ENCODE results near the gene TRERF1. TPM values are rescaled to one million over a fixed set of nuclear protein-coding genes. Genes with fewer than 3 reads are reported as not detected.
"Not testable (repeated sequence)": the region's sequence is repeated elsewhere in the genome, so short reads cannot be mapped to it uniquely, and the experiment has no call there.

The TRERF1 gene
- total RNA-seq, 1 donor from 2014 or later = 47.9 TPM

GRCh38 chr6:42192385-42192784 is 259.3 kb downstream of the TRERF1 start:
- H3K36me3 Mint-ChIP-seq (ENCODE audit: low read depth); intact Hi-C loops (cut with micrococcal nuclease): not testable (repeated sequence)

DNA sequence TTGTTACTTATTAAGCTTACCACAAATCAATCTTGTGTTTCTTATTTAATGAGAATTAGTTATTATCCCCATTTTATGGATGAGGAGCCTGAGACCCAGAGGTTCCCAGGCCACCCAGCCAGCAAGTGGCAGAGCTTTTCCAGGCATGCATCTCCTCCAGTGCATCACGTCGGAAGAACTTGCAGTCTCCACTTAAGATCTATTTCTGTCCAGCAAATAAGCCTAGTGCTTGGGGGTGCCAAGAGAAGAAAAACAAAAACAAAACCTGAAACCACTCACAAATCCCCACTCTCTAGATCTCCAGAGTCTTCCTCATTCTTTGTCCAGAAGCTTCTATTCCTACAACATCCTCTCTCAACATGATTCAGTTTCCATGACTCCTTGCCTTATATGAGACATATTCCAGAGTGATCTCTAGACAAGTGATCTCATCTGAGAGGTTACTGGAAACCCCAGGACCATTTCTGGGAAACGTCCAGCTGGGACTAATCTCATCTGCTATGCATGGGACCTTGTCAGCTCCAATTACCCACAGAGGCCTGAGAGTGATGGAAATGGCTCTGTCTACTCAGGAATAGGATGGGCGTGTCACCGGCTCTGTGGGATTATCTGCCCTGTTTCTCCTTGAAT is 261.1 kb downstream of the TRERF1 start:
- no peaks in the 10 kb centered on the region for H3K9me3 Mint-ChIP-seq
- H3K27me3 Mint-ChIP-seq (ENCODE audit: insufficient read depth) = peaks cover 3% of the 10 kb centered on the region
- intact Hi-C loops (cut with micrococcal nuclease) = no loop called here
- H3K36me3 Mint-ChIP-seq (ENCODE audit: low read depth) = no peaks in the 10 kb centered on the region
- no peak for DNase-seq (ENCODE audit: low spot score)
- no peak overlapping the region for H3K4me3 Mint-ChIP-seq
- H3K27ac Mint-ChIP-seq = no peak overlapping the region
- no peaks in the 10 kb centered on the region for H3K4me1 Mint-ChIP-seq (ENCODE audit: low read depth)

More at GRCh38 chr6:42192385-42192784, 259.3 kb downstream of the TRERF1 start:
- not testable (repeated sequence) for H3K27ac Mint-ChIP-seq; H3K4me1 Mint-ChIP-seq (ENCODE audit: low read depth); H3K27me3 Mint-ChIP-seq (ENCODE audit: insufficient read depth); H3K9me3 Mint-ChIP-seq; H3K4me3 Mint-ChIP-seq; DNase-seq (ENCODE audit: low spot score)

GRCh38 chr6:42188406-42188805 is 263.3 kb downstream of the TRERF1 start:
- Mint-ChIP-seq H3K9me3 (no peaks in the 10 kb centered on the region), H3K36me3 (ENCODE audit: low read depth) (no peaks in the 10 kb centered on the region), H3K27ac (no peak overlapping the region), H3K4me1 (ENCODE audit: low read depth) (no peaks in the 10 kb centered on the region), H3K27me3 (ENCODE audit: insufficient read depth) (peaks cover 3% of the 10 kb centered on the region), H3K4me3 (no peak overlapping the region)
- DNase-seq (ENCODE audit: low spot score) = no peak
- intact Hi-C loops (cut with micrococcal nuclease) = no loop called here

GRCh38 chr6:42185597-42185996 is 266.1 kb downstream of the TRERF1 start:
- DNase-seq (ENCODE audit: low spot score) = no peak
- no peak overlapping the region for H3K27ac Mint-ChIP-seq
- no peaks in the 10 kb centered on the region for H3K36me3 Mint-ChIP-seq (ENCODE audit: low read depth)
- H3K27me3 Mint-ChIP-seq (ENCODE audit: insufficient read depth) = peaks cover 3% of the 10 kb centered on the region
- H3K9me3 Mint-ChIP-seq = no peaks in the 10 kb centered on the region
- H3K4me3 Mint-ChIP-seq = no peak overlapping the region
- intact Hi-C loops (cut with micrococcal nuclease) = no loop called here
- H3K4me1 Mint-ChIP-seq (ENCODE audit: low read depth) = no peaks in the 10 kb centered on the region

DNA sequence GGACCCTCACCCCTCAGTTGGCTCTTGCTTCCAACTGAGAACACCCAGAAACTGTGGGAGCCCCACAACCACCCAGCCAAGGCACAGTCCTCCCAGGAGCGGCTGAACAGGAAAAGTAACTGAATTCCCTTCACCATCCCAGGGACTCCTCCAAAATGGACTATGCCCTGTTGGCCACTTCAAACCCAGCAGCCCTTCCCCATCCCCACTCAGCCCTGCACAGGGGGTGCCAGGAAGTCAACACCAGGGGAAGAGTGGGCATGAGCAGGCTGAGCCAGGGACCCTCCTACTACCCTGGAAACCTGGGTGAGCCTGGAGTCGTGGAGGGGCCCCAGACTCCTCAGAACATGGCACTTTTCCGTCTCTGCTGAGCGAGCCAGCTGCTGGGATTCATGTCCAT is 267.3 kb downstream of the TRERF1 start:
- Mint-ChIP-seq H3K9me3 (no peaks in the 10 kb centered on the region), H3K36me3 (ENCODE audit: low read depth) (no peaks in the 10 kb centered on the region), H3K4me3 (no peak overlapping the region), H3K27me3 (ENCODE audit: insufficient read depth) (peaks cover 3% of the 10 kb centered on the region), H3K4me1 (ENCODE audit: low read depth) (peaks cover 7% of the 10 kb centered on the region), H3K27ac (no peak overlapping the region)
- intact Hi-C loops (cut with micrococcal nuclease) = no loop called here
- no peak for DNase-seq (ENCODE audit: low spot score)

GRCh38 chr6:42182101-42182500 is 269.6 kb downstream of the TRERF1 start:
- intact Hi-C loops (cut with micrococcal nuclease) = no loop called here
- peaks cover 8% of the 10 kb centered on the region for H3K4me1 Mint-ChIP-seq (ENCODE audit: low read depth)
- no peak overlapping the region for H3K4me3 Mint-ChIP-seq
- no peaks in the 10 kb centered on the region for H3K9me3 Mint-ChIP-seq
- no peak overlapping the region for H3K27ac Mint-ChIP-seq
- DNase-seq (ENCODE audit: low spot score) = no peak
- H3K36me3 Mint-ChIP-seq (ENCODE audit: low read depth) = no peaks in the 10 kb centered on the region
- peaks cover 3% of the 10 kb centered on the region for H3K27me3 Mint-ChIP-seq (ENCODE audit: insufficient read depth)

- Mint-ChIP-seq H3K9me3 (no peaks in the 10 kb centered on the region), H3K27ac (no peak overlapping the region), H3K4me3 (no peak overlapping the region), H3K4me1 (ENCODE audit: low read depth) (peaks cover 8% of the 10 kb centered on the region), H3K27me3 (ENCODE audit: insufficient read depth) (peaks cover 3% of the 10 kb centered on the region), H3K36me3 (ENCODE audit: low read depth) (no peaks in the 10 kb centered on the region)
- intact Hi-C loops (cut with micrococcal nuclease) = no loop called here
- DNase-seq (ENCODE audit: low spot score) = no peak
Measured at GRCh38 chr6:42179945-42180313, 271.8 kb downstream of the TRERF1 start.

- Mint-ChIP-seq H3K4me3 (no peak overlapping the region), H3K27ac (no peak overlapping the region), H3K9me3 (no peaks in the 10 kb centered on the region), H3K27me3 (ENCODE audit: insufficient read depth) (peaks cover 3% of the 10 kb centered on the region), H3K36me3 (ENCODE audit: low read depth) (no peaks in the 10 kb centered on the region), H3K4me1 (ENCODE audit: low read depth) (peaks cover 8% of the 10 kb centered on the region)
- no peak for DNase-seq (ENCODE audit: low spot score)
- intact Hi-C loops (cut with micrococcal nuclease) = no loop called here
Measured at GRCh38 chr6:42179261-42179944, 272.3 kb downstream of the TRERF1 start.

- no peak overlapping the region for H3K27ac Mint-ChIP-seq
- no peak overlapping the region for H3K4me3 Mint-ChIP-seq
- H3K4me1 Mint-ChIP-seq (ENCODE audit: low read depth) = peaks cover 8% of the 10 kb centered on the region
- no peaks in the 10 kb centered on the region for H3K36me3 Mint-ChIP-seq (ENCODE audit: low read depth)
- DNase-seq (ENCODE audit: low spot score) = no peak
- H3K9me3 Mint-ChIP-seq = no peaks in the 10 kb centered on the region
- H3K27me3 Mint-ChIP-seq (ENCODE audit: insufficient read depth) = peaks cover 3% of the 10 kb centered on the region
- intact Hi-C loops (cut with micrococcal nuclease) = no loop called here
Measured at GRCh38 chr6:42177514-42178364, 274.0 kb downstream of the TRERF1 start.

DNA sequence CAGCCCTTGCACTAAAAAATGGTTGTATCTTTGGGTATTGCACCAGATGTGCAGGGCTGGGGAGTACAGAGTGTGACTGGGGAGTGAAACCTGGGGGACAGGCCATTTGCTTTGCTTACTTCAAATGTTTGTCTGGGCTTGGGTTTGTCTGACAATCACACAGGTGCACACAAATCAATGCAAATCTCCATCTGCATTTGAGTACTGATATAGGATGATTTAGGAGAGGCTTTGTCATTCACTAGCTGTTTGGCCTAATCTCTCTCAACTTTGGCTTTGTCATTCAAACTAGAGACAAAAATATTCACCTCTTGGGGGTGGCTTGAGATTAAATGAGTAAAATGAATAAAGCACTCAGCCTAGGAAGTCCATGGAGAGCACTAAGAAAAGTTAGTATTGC is 274.7 kb downstream of the TRERF1 start:
- H3K36me3 Mint-ChIP-seq (ENCODE audit: low read depth) = no peaks in the 10 kb centered on the region
- no peak overlapping the region for H3K27ac Mint-ChIP-seq
- peaks cover 3% of the 10 kb centered on the region for H3K27me3 Mint-ChIP-seq (ENCODE audit: insufficient read depth)
- H3K4me3 Mint-ChIP-seq = no peak overlapping the region
- H3K9me3 Mint-ChIP-seq = no peaks in the 10 kb centered on the region
- DNase-seq (ENCODE audit: low spot score) = no peak
- H3K4me1 Mint-ChIP-seq (ENCODE audit: low read depth) = peaks cover 8% of the 10 kb centered on the region
- intact Hi-C loops (cut with micrococcal nuclease) = no loop called here

DNA sequence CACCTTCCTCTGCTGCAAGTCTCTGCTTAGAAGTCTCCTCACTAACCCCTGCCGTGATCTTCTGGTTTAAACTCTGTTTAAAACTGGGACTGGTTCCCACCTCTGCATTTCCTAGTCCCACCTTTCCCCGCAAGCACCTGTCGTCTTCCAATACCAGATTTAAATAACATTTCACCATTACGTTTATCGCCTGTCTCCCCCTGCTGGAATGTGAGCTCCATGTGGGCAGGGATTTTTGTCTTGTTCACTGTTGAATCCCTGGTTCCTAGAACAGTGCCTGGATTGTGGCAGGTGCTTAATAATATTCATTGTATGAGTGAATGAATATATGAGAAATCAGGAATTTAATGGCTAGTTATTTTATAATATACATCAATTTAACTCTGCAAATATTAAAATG is 275.9 kb downstream of the TRERF1 start:
- H3K27ac Mint-ChIP-seq = no peak overlapping the region
- no peak for DNase-seq (ENCODE audit: low spot score)
- H3K9me3 Mint-ChIP-seq = no peaks in the 10 kb centered on the region
- H3K36me3 Mint-ChIP-seq (ENCODE audit: low read depth) = no peaks in the 10 kb centered on the region
- intact Hi-C loops (cut with micrococcal nuclease) = no loop called here
- H3K27me3 Mint-ChIP-seq (ENCODE audit: insufficient read depth) = peaks cover 3% of the 10 kb centered on the region
- H3K4me3 Mint-ChIP-seq = no peak overlapping the region
- H3K4me1 Mint-ChIP-seq (ENCODE audit: low read depth) = peaks cover 8% of the 10 kb centered on the region

All from activated T-helper 1 cell treated with anti-CD3 and anti-CD28 coated beads, Interleukin-12 subunit alpha, Interleukin-12 subunit beta, Interleukin-2, Interleukin-4 antibody, amounts not matched to agents 30 ng/mL and 10 ng/mL and 1 ng/mL, durations not matched to agents 14 hours and 24 hours and 36 hours (primary cell).